Measurements from ENCODE around the gene OSMR. TPM values are rescaled to one million over a fixed set of nuclear protein-coding genes. Genes with fewer than 3 reads are reported as not detected.

OSMR gene
- total RNA-seq, 1 experiment from 2014 or later = 82.4 TPM

DNA sequence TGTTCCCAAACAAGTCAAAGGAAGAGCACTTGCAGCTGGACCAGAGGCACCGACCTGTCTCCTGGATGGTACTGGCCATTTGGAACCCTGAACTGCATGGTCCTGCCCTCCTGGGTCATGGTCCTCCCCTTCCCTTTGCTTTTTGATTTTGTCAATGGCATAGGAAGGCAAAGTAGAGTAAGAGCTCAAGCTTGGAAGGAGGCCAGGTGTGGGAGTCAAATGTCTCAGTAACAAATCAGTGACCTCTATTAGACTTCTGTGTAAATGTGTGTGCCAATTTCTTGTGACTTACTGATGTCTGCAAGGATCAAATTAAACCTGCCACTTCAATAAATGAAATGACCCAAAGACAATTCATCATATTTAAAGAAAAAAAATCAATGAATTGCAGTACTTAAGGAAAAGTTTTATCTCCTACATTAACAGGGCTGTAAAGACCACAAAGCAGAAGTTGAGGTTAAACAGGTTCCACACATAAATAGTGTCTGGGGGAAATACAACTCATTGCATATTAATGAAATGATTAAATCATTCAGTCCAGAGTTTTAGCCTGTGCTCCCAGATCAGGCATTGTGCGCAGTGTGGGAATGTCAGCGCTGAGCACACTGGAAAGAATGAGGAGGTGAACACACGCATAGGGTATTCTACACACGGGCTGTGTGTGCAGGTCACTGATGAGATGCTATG, 32.7 kb downstream of the OSMR start:
- ChIA-PET POLR2A (no interaction called here), CTCF (no interaction called here)
- no peak for ATAC-seq
- H3K4me1 ChIP-seq (ENCODE audit: control insufficient read depth, insufficient read depth, low read length) = no peaks in the 10 kb centered on the region
- no peaks in the 10 kb centered on the region for H3K9me3 ChIP-seq (ENCODE audit: control insufficient read depth, insufficient read depth, low read depth, low read length)
- no peak overlapping the region for H3K27ac ChIP-seq (ENCODE audit: low read length)
- in situ Hi-C loops (cut with HindIII; ENCODE audit: low pct_unique_long_range_greater_than_20kb, low sequenced_read_pairs) (no loop called here), intact Hi-C loops (cut with micrococcal nuclease; ENCODE audit: unreplicated experiment) (no loop called here)
- DNase-seq (ENCODE audit: low read depth, low spot score) = no peak
- BruUV-seq (replicated peaks) = no TSS peak
- peaks cover 26% of the 10 kb centered on the region for H3K36me3 ChIP-seq (ENCODE audit: control insufficient read depth, insufficient read depth, low read length)
- TF ChIP-seq POLR2AphosphoS5 (IDR thresholded peaks at IDR 0.05; ENCODE audit: low read depth, low read length) (no peak), TCF7L2 (IDR thresholded peaks at IDR 0.05; ENCODE audit: low read depth, low read length) (no peak), SIN3A (IDR thresholded peaks at IDR 0.05; ENCODE audit: borderline replicate concordance, insufficient read depth, low read depth, low read length) (no peak), CTCF (IDR thresholded peaks at IDR 0.05) (no peak)
- TF ChIP-seq, protein P1, sequence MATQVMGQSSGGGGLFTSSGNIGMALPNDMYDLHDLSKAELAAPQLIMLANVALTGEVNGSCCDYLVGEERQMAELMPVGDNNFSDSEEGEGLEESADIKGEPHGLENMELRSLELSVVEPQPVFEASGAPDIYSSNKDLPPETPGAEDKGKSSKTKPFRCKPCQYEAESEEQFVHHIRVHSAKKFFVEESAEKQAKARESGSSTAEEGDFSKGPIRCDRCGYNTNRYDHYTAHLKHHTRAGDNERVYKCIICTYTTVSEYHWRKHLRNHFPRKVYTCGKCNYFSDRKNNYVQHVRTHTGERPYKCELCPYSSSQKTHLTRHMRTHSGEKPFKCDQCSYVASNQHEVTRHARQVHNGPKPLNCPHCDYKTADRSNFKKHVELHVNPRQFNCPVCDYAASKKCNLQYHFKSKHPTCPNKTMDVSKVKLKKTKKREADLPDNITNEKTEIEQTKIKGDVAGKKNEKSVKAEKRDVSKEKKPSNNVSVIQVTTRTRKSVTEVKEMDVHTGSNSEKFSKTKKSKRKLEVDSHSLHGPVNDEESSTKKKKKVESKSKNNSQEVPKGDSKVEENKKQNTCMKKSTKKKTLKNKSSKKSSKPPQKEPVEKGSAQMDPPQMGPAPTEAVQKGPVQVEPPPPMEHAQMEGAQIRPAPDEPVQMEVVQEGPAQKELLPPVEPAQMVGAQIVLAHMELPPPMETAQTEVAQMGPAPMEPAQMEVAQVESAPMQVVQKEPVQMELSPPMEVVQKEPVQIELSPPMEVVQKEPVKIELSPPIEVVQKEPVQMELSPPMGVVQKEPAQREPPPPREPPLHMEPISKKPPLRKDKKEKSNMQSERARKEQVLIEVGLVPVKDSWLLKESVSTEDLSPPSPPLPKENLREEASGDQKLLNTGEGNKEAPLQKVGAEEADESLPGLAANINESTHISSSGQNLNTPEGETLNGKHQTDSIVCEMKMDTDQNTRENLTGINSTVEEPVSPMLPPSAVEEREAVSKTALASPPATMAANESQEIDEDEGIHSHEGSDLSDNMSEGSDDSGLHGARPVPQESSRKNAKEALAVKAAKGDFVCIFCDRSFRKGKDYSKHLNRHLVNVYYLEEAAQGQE (IDR thresholded peaks at IDR 0.05; ENCODE audit: insufficient read depth in 1 of 2, low read depth in 2 of 2, low read length in 1 of 2) = no peak
- no peaks in the 10 kb centered on the region for H3K27me3 ChIP-seq (ENCODE audit: control insufficient read depth, insufficient read depth, low read length)
- no peak overlapping the region for H3K4me3 ChIP-seq (ENCODE audit: low read depth in 2 of 2, low read length in 2 of 2)

- TF ChIP-seq, protein P1 (IDR thresholded peaks at IDR 0.05; ENCODE audit: insufficient read depth in 1 of 2, low read depth in 2 of 2, low read length in 1 of 2) = no peak
- no peak for TF ChIP-seq POLR2AphosphoS5 (IDR thresholded peaks at IDR 0.05; ENCODE audit: low read depth, low read length)
- TF ChIP-seq TCF7L2 (IDR thresholded peaks at IDR 0.05; ENCODE audit: low read depth, low read length) = no peak
- no peak for TF ChIP-seq SIN3A (IDR thresholded peaks at IDR 0.05; ENCODE audit: borderline replicate concordance, insufficient read depth, low read depth, low read length)
- TF ChIP-seq CTCF (IDR thresholded peaks at IDR 0.05) = no peak
- in situ Hi-C loops (cut with HindIII; ENCODE audit: low pct_unique_long_range_greater_than_20kb, low sequenced_read_pairs) = no loop called here
- ChIA-PET POLR2A (no interaction called here), CTCF (no interaction called here)
- no peaks in the 10 kb centered on the region for H3K4me1 ChIP-seq (ENCODE audit: control insufficient read depth, insufficient read depth, low read length)
- no peak overlapping the region for H3K27ac ChIP-seq (ENCODE audit: low read length)
- peaks cover 29% of the 10 kb centered on the region for H3K36me3 ChIP-seq (ENCODE audit: control insufficient read depth, insufficient read depth, low read length)
- no TSS peak for BruUV-seq (replicated peaks)
- no peaks in the 10 kb centered on the region for H3K27me3 ChIP-seq (ENCODE audit: control insufficient read depth, insufficient read depth, low read length)
- ATAC-seq (no peak), DNase-seq (ENCODE audit: low read depth, low spot score) (no peak)
- intact Hi-C loops (cut with micrococcal nuclease; ENCODE audit: unreplicated experiment) = no loop called here
- no peaks in the 10 kb centered on the region for H3K9me3 ChIP-seq (ENCODE audit: control insufficient read depth, insufficient read depth, low read depth, low read length)
- no peak overlapping the region for H3K4me3 ChIP-seq (ENCODE audit: low read depth in 2 of 2, low read length in 2 of 2)
Observed at GRCh38 chr5:38879078-38879460, 33.3 kb downstream of the OSMR start.
